Glutamatergic neuron (in vitro differentiated cells): ENCODE results near the gene TLCD3B. TPM values are rescaled to one million over a fixed set of nuclear protein-coding genes. Genes with fewer than 3 reads are reported as not detected.

Experiments
- DNase-seq: peaks from one replicate; pipeline ENCODE4 v3.0.0; 2022
- H3K27ac Mint-ChIP-seq: one replicate; pipeline ENCODE4 v1.8.0; 2020; ENCODE audit warnings: mild to moderate bottlenecking, mixed read lengths, inconsistent platforms; ENCODE audit not compliant: unreplicated experiment
- H3K27me3 Mint-ChIP-seq: one replicate; pipeline ENCODE4 v1.8.0; 2020; ENCODE audit warnings: mild to moderate bottlenecking, moderate library complexity, mixed read lengths, inconsistent platforms; ENCODE audit not compliant: unreplicated experiment
- H3K36me3 Mint-ChIP-seq: one replicate; pipeline ENCODE4 v1.8.0; 2020; ENCODE audit warnings: mild to moderate bottlenecking, mixed read lengths, inconsistent platforms; ENCODE audit not compliant: unreplicated experiment
- H3K4me1 Mint-ChIP-seq: one replicate; pipeline ENCODE4 v1.8.0; 2020; ENCODE audit warnings: mild to moderate bottlenecking, low read depth, mixed read lengths, inconsistent platforms; ENCODE audit not compliant: unreplicated experiment
- H3K4me3 Mint-ChIP-seq: one replicate; pipeline ENCODE4 v1.8.0; 2020; ENCODE audit warnings: mild to moderate bottlenecking, mixed read lengths, inconsistent platforms; ENCODE audit not compliant: unreplicated experiment
- H3K9me3 Mint-ChIP-seq: one replicate; pipeline ENCODE4 v1.8.0; 2020; ENCODE audit warnings: mild to moderate bottlenecking, moderate library complexity, mixed read lengths, inconsistent platforms; ENCODE audit not compliant: unreplicated experiment
- total RNA-seq: library from RNA; stranded (reverse); fragmentation: NEBNext Ultra II Directional; extraction: Animal tissue kit (Norgen Biotek cat#: 25700); gene quantifications from one replicate; pipeline ENCODE4 v1.2.1, GENCODE V29; 2021; ENCODE audit not compliant: unreplicated experiment
- TF ChIP-seq, protein P1 (sequence below): fragments of 200-600 bp; sonication (generic); IDR thresholded peaks from one replicate; pipeline ENCODE4 v1.5.0; 2021; ENCODE audit not compliant: partially characterized antibody, unreplicated experiment

TLCD3B gene
- total RNA-seq, 1 donor from 2014 or later = 253 TPM

DNA sequence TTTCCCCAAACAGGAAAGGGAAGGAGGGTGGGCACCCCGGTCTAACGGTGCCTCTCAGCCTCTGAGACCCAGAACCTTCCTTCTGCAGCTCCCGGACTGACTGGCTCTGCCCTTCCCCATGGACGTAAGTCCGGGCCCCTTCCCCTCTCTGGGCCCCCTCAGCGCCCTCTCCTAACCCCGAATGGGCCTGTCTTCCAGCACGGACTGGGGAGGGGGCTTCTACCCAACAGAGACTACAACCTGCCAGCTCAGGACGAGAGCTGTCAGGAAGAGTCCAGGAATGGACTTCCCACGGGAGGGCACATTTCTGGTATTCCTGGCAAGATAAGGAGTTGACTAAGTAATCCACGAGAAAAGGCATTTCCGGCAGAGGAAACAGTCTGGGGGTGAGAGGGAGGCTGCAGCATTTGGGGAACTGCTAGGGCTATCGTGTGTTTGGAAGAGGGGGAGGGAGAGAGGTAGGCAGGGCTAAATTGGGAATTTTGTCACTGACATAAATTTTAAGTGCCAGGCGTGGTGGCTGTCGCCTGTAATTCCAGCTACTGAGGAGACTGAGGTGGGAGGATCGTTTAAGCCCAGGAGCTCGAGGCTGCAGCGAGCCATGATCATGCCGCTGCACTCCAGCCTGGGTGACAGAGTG, 22.4 kb upstream of the TLCD3B start:
- Mint-ChIP-seq H3K27me3 (peaks cover 12% of the 10 kb centered on the region), H3K9me3 (peaks cover 5% of the 10 kb centered on the region), H3K27ac (no peak overlapping the region), H3K4me3 (peak overlapping the region; percentile 79), H3K36me3 (no peaks in the 10 kb centered on the region), H3K4me1 (peaks cover 2% of the 10 kb centered on the region)
- TF ChIP-seq, protein P1, sequence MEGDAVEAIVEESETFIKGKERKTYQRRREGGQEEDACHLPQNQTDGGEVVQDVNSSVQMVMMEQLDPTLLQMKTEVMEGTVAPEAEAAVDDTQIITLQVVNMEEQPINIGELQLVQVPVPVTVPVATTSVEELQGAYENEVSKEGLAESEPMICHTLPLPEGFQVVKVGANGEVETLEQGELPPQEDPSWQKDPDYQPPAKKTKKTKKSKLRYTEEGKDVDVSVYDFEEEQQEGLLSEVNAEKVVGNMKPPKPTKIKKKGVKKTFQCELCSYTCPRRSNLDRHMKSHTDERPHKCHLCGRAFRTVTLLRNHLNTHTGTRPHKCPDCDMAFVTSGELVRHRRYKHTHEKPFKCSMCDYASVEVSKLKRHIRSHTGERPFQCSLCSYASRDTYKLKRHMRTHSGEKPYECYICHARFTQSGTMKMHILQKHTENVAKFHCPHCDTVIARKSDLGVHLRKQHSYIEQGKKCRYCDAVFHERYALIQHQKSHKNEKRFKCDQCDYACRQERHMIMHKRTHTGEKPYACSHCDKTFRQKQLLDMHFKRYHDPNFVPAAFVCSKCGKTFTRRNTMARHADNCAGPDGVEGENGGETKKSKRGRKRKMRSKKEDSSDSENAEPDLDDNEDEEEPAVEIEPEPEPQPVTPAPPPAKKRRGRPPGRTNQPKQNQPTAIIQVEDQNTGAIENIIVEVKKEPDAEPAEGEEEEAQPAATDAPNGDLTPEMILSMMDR = no peak
- no peak for DNase-seq

DNA sequence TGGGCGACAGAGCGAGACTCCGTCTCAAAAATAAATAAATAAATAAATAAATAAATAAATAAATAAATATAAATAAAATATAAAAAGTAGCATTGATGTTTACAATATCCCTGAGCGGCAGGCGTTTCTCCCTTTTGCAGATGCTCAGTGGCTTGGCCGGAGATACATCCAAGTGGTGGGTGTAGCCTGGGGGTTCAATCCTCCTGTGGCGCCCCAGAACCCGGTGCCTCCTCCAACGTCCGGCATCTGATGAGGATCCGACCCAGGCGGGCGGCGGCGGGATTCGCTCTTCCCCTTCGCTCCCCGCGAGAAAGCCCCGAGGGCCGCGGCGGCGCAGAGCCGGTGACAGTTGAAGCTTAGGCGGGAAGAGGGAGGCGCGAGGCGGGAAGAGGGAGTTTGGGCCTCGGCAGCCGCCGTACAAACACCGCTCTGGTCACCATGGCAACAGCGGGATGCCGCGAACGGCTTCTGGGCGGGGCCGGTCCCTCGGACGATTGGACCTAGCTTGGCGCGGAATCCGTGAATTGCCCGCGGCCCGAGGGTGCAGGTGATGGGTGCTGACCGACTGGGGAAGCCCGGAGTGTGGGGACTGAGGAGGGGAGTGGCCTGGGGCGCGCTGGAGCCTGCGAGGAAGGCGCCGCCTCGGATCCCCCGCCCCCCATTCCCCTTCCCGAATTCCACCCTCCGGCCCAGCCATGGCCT, 21.8 kb upstream of the TLCD3B start:
- no peaks in the 10 kb centered on the region for H3K36me3 Mint-ChIP-seq
- H3K27ac Mint-ChIP-seq = no peak overlapping the region
- peaks cover 5% of the 10 kb centered on the region for H3K9me3 Mint-ChIP-seq
- H3K4me3 Mint-ChIP-seq = peak overlapping the region; percentile 84
- peaks cover 2% of the 10 kb centered on the region for H3K4me1 Mint-ChIP-seq
- TF ChIP-seq, protein P1 = no peak
- H3K27me3 Mint-ChIP-seq = peaks cover 10% of the 10 kb centered on the region
- peak; percentile 95 for DNase-seq

DNA sequence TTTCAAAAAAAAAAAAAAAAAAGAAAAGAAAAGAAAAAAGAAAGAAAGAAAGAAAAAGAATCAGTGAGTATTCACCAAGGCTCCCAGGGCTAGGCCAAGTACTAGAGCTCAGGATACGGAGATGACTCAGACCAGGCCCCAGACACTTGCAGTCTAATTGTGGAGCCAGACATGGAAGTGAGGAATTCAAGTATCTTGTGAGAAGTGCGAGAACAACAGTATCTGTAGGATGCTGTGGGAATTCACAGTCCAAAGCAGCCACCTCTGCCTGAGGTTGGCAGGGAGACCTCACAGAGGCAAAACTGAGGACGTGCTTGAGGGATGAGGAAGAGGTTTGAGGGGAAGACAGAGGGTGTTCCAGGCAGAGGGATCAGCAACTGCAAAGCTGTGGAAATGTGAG, 20.4 kb upstream of the TLCD3B start:
- peak overlapping the region; percentile 72 for H3K27ac Mint-ChIP-seq
- TF ChIP-seq, protein P1 = no peak
- H3K4me3 Mint-ChIP-seq = peak overlapping the region; percentile 75
- DNase-seq = no peak
- H3K27me3 Mint-ChIP-seq = peaks cover 7% of the 10 kb centered on the region
- peaks cover 5% of the 10 kb centered on the region for H3K9me3 Mint-ChIP-seq
- peaks cover 2% of the 10 kb centered on the region for H3K4me1 Mint-ChIP-seq
- no peaks in the 10 kb centered on the region for H3K36me3 Mint-ChIP-seq

DNA sequence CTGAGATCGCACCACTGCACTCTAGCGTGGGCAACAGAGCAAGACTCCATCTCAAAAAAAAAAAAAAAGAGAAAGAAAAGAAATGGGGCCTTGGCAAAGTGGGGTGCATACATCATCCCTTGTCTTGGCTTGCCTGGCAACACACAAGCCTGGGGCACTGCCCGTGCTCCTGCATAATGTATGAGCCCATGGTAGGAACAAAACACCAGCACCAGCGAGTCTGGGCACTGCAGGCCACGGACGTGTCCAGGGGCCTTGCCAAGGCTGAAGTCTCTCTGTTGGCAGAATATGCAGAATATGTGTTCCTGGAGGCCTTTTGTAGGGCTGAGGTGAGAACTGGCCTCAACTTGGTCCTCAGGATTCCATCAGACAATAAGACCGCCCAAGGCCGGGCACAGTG, 18.8 kb upstream of the TLCD3B start:
- DNase-seq = no peak
- Mint-ChIP-seq H3K36me3 (no peaks in the 10 kb centered on the region), H3K4me3 (no peak overlapping the region), H3K9me3 (peaks cover 5% of the 10 kb centered on the region), H3K4me1 (peaks cover 4% of the 10 kb centered on the region), H3K27me3 (peaks cover 7% of the 10 kb centered on the region), H3K27ac (no peak overlapping the region)
- TF ChIP-seq, protein P1 = no peak

DNA sequence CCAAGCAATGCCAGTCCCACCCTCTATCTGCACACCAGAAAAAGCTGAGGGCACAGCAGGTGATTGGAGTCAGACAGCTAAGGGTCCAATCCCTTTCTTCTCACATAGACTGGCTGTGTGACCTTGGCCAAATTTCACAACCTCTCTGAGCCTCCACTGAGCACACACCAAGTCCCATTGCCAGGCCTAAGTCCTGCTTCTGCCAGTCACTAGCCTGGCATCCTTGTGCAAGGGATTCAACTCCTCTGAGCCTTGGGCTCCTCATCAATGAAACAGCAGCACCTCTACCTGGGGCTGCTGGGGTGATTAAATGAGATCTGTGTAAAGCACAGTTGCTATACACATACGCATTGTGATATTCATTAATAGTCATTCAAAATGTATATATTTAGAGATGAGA, 15.5 kb upstream of the TLCD3B start:
- Mint-ChIP-seq H3K9me3 (peaks cover 5% of the 10 kb centered on the region), H3K27me3 (peaks cover 3% of the 10 kb centered on the region), H3K4me3 (no peak overlapping the region), H3K4me1 (peaks cover 2% of the 10 kb centered on the region), H3K36me3 (no peaks in the 10 kb centered on the region), H3K27ac (no peak overlapping the region)
- TF ChIP-seq, protein P1 = no peak
- DNase-seq = no peak
